Measurements from ENCODE around the gene GNG13. TPM values are rescaled to one million over a fixed set of nuclear protein-coding genes. Genes with fewer than 3 reads are reported as not detected.

The GNG13 gene
- total RNA-seq, 4 donors from 2014 or later: not detected

DNA sequence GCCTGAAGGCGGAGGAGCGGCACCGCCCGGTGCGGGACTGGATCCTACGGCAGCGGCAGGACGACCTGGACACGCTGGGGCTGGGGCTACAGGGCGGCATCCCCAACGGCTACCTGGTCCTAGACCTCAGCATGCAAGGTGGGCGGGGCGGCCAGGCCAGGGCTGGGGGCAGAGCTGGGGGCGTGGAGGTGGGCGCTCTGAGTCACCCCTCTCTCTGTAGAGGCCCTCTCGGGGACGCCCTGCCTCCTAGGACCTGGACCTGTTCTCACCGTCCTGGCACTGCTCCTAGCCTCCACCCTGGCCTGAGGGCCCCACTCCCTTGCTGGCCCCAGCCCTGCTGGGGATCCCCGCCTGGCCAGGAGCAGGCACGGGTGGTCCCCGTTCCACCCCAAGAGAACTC is 32.1 kb downstream of the GNG13 start:
- Histone ChIP-seq H3K4me3 (no peak overlapping the region), H3K27me3 (no peaks in the 10 kb centered on the region), H3K4me1 (no peaks in the 10 kb centered on the region), H3K27ac (no peak overlapping the region), H3K9me3 (no peaks in the 10 kb centered on the region), H3K36me3 (no peaks in the 10 kb centered on the region)
- no peak for DNase-seq
- intact Hi-C loops (cut with DNase I; ENCODE audit: low total_unique reads): no loop called here
- TF ChIP-seq POLR2A (IDR thresholded peaks at IDR 0.05): no peak
- TF ChIP-seq, protein P1, sequence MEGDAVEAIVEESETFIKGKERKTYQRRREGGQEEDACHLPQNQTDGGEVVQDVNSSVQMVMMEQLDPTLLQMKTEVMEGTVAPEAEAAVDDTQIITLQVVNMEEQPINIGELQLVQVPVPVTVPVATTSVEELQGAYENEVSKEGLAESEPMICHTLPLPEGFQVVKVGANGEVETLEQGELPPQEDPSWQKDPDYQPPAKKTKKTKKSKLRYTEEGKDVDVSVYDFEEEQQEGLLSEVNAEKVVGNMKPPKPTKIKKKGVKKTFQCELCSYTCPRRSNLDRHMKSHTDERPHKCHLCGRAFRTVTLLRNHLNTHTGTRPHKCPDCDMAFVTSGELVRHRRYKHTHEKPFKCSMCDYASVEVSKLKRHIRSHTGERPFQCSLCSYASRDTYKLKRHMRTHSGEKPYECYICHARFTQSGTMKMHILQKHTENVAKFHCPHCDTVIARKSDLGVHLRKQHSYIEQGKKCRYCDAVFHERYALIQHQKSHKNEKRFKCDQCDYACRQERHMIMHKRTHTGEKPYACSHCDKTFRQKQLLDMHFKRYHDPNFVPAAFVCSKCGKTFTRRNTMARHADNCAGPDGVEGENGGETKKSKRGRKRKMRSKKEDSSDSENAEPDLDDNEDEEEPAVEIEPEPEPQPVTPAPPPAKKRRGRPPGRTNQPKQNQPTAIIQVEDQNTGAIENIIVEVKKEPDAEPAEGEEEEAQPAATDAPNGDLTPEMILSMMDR (IDR thresholded peaks at IDR 0.05): no peak

- no peaks in the 10 kb centered on the region for H3K27me3 ChIP-seq
- H3K27ac ChIP-seq: no peak overlapping the region
- TF ChIP-seq, protein P1 (IDR thresholded peaks at IDR 0.05): no peak
- no peak for TF ChIP-seq POLR2A (IDR thresholded peaks at IDR 0.05)
- intact Hi-C loops (cut with DNase I; ENCODE audit: low total_unique reads): no loop called here
- no peak overlapping the region for H3K4me3 ChIP-seq
- no peaks in the 10 kb centered on the region for H3K36me3 ChIP-seq
- no peaks in the 10 kb centered on the region for H3K9me3 ChIP-seq
- no peak for DNase-seq
- no peaks in the 10 kb centered on the region for H3K4me1 ChIP-seq
Measured at GRCh38 chr16:767743-768235, 32.7 kb downstream of the GNG13 start.

GRCh38 chr16:766820-767640 is 33.5 kb downstream of the GNG13 start:
- no peaks in the 10 kb centered on the region for H3K27me3 ChIP-seq
- intact Hi-C loops (cut with DNase I; ENCODE audit: low total_unique reads): no loop called here
- H3K4me3 ChIP-seq: no peak overlapping the region
- H3K9me3 ChIP-seq: no peaks in the 10 kb centered on the region
- no peak for DNase-seq
- H3K4me1 ChIP-seq: no peaks in the 10 kb centered on the region
- no peak overlapping the region for H3K27ac ChIP-seq
- TF ChIP-seq, protein P1 (IDR thresholded peaks at IDR 0.05): no peak
- TF ChIP-seq POLR2A (IDR thresholded peaks at IDR 0.05): no peak
- H3K36me3 ChIP-seq: no peaks in the 10 kb centered on the region

DNA sequence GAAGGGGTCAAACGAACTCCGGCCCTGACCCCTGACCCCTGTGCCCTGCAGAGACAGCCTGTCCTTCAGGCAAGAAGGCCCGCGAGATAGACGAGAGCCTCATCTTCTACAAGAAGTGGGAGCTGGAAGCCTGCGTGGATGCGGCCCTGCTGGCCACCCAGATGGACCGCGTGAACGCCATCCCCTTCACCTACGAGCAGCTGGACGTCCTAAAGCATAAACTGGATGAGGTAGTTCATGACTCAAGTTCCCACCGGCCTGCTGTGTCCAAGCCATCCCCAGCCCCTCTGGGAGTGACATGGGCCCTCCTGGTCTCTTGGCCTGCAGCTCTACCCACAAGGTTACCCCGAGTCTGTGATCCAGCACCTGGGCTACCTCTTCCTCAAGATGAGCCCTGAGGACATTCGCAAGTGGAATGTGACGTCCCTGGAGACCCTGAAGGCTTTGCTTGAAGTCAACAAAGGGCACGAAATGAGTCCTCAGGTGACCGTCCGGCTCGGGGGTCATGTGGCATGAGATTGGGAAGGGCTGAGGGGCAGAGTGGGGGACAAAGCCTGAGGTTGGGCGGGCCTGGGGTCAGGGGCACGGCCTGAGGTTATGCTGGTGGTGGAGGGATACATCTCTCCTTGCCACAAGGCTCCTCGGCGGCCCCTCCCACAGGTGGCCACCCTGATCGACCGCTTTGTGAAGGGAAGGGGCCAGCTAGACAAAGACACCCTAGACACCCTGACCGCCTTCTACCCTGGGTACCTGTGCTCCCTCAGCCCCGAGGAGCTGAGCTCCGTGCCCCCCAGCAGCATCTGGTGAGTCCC is 34.3 kb downstream of the GNG13 start:
- no peak overlapping the region for H3K4me3 ChIP-seq
- H3K27me3 ChIP-seq: no peaks in the 10 kb centered on the region
- H3K9me3 ChIP-seq: no peaks in the 10 kb centered on the region
- no peak overlapping the region for H3K27ac ChIP-seq
- DNase-seq: no peak
- H3K4me1 ChIP-seq: no peaks in the 10 kb centered on the region
- TF ChIP-seq, protein P1 (IDR thresholded peaks at IDR 0.05): no peak
- no peak for TF ChIP-seq POLR2A (IDR thresholded peaks at IDR 0.05)
- intact Hi-C loops (cut with DNase I; ENCODE audit: low total_unique reads): no loop called here
- no peaks in the 10 kb centered on the region for H3K36me3 ChIP-seq

- H3K27me3 ChIP-seq: no peaks in the 10 kb centered on the region
- no peak for DNase-seq
- no peaks in the 10 kb centered on the region for H3K9me3 ChIP-seq
- intact Hi-C loops (cut with DNase I; ENCODE audit: low total_unique reads): no loop called here
- no peak overlapping the region for H3K27ac ChIP-seq
- H3K4me1 ChIP-seq: peaks cover 0 to 5% of the 10 kb centered on the region in 2 donors
- no peak overlapping the region for H3K4me3 ChIP-seq
- TF ChIP-seq, protein P1 (IDR thresholded peaks at IDR 0.05): no peak
- TF ChIP-seq POLR2A (IDR thresholded peaks at IDR 0.05): no peak
- H3K36me3 ChIP-seq: no peaks in the 10 kb centered on the region
Measured at GRCh38 chr16:765488-765865, 35.1 kb downstream of the GNG13 start.
